Panc1 (cell line): Measurements from ENCODE around the gene SSR4. TPM values are rescaled to one million over a fixed set of nuclear protein-coding genes. Genes with fewer than 3 reads are reported as not detected.

Experiments
- ATAC-seq: fragments of 200-7000 bp; cut with Tn5 transposase; 2 replicates; pipeline ENCODE4 v1.9.1; 2020; ENCODE audit warnings: mild to moderate bottlenecking, moderate library complexity
- BruUV-seq: library from RNA; stranded (reverse); fragments of 400-500 nt; replicated peaks from 2 replicates; lab custom pipeline; 2021; lab: Mats Ljungman, UMichigan
- CTCF ChIA-PET: fragments of 300-600 bp; sonication (Branson Sonifier 250); formaldehyde crosslinking; loops from one replicate; lab custom pipeline; 2022; ENCODE audit warnings: antibody characterized with exemption; lab: Charles Lee
- POLR2A ChIA-PET: fragments of 300-600 bp; sonication (Branson Sonifier 250); formaldehyde crosslinking; loops from one replicate; lab custom pipeline; 2022; ENCODE audit warnings: antibody characterized with exemption; lab: Charles Lee
- DNase-seq: peaks from one replicate; pipeline ENCODE4 v3.0.0-alpha.2; 2010; ENCODE audit warnings: low read depth, low spot score
- H3K27ac ChIP-seq: 2 replicates; pipeline ENCODE4 v1.5.1; 2011; ENCODE audit warnings: mild to moderate bottlenecking, low read length, inconsistent platforms
- H3K27me3 ChIP-seq: fragments of 200-500 bp; sonication (Bioruptor generic); 2 replicates; pipeline ENCODE4 v1.6.0; 2014; ENCODE audit warnings: low read length, inconsistent platforms; ENCODE audit not compliant: control insufficient read depth, insufficient read depth
- H3K36me3 ChIP-seq: fragments of 200-500 bp; sonication (Bioruptor generic); 2 replicates; pipeline ENCODE4 v1.5.1; 2014; ENCODE audit warnings: inconsistent platforms, mild to moderate bottlenecking, low read length, moderate library complexity; ENCODE audit not compliant: control insufficient read depth, insufficient read depth
- H3K4me1 ChIP-seq: 2 replicates; pipeline ENCODE4 v1.5.1; 2011; ENCODE audit warnings: inconsistent platforms, mild to moderate bottlenecking, low read length, moderate library complexity; ENCODE audit not compliant: control insufficient read depth, insufficient read depth
- H3K4me3 ChIP-seq, 2 experiments: 2 replicates each; pipeline ENCODE4 v1.5.1; 2011 to 2012; ENCODE audit warnings: low read depth in 2 of 2, low read length in 2 of 2, mild to moderate bottlenecking in 2 of 2, inconsistent platforms in 1 of 2, moderate library complexity in 1 of 2
- H3K9me3 ChIP-seq: fragments of 200-500 bp; sonication (Bioruptor generic); 2 replicates; pipeline ENCODE4 v1.5.1; 2014; ENCODE audit warnings: low read depth, mild to moderate bottlenecking, inconsistent platforms, low read length, moderate library complexity; ENCODE audit not compliant: control insufficient read depth, insufficient read depth
- POLR2AphosphoS5 ChIP-seq: IDR thresholded peaks from 2 replicates; pipeline ENCODE4 v1.6.1; 2012; ENCODE audit warnings: mild to moderate bottlenecking, low read depth, low read length, moderate library complexity
- SIN3A ChIP-seq: IDR thresholded peaks from 2 replicates; pipeline ENCODE4 v1.6.1; 2012; ENCODE audit warnings: low read depth, mild to moderate bottlenecking, low read length, moderate library complexity, borderline replicate concordance; ENCODE audit not compliant: insufficient read depth
- TCF7L2 ChIP-seq: IDR thresholded peaks from 2 replicates; pipeline ENCODE4 v1.6.1; 2011; ENCODE audit warnings: mild to moderate bottlenecking, low read depth, low read length, inconsistent platforms
- in situ Hi-C: cut with HindIII; loops from 2 replicates; pipeline ENCODE4 v1.10.0; 2016; ENCODE audit warnings: low sequenced_read_pairs, low pct_unique_long_range_greater_than_20kb
- intact Hi-C: fragments of 100-400 bp; cut with micrococcal nuclease; formaldehyde crosslinking; loops from one replicate; pipeline ENCODE4 v1.10.0; 2022; ENCODE audit not compliant: unreplicated experiment
- total RNA-seq: library from RNA; stranded (reverse); gene quantifications from one replicate; pipeline ENCODE4 v1.2.1, GENCODE V29; 2021; ENCODE audit not compliant: unreplicated experiment
- TF ChIP-seq, protein P1 (sequence below), 2 experiments: IDR thresholded peaks; 2 replicates each; pipeline ENCODE4 v1.6.1; 2011 to 2012; ENCODE audit warnings: low read depth in 2 of 2, control low read depth in 1 of 2, low read length in 1 of 2, mild to moderate bottlenecking in 1 of 2, moderate library complexity in 1 of 2; ENCODE audit not compliant: insufficient read depth in 1 of 2
- TF ChIP-seq, protein P2 (sequence below): fragments of 450-650 bp; IDR thresholded peaks from 2 replicates; pipeline ENCODE4 v1.5.1; 2017; ENCODE audit warnings: mild to moderate bottlenecking

Gene SSR4
- total RNA-seq, 1 experiment from 2014 or later: 504 TPM

DNA sequence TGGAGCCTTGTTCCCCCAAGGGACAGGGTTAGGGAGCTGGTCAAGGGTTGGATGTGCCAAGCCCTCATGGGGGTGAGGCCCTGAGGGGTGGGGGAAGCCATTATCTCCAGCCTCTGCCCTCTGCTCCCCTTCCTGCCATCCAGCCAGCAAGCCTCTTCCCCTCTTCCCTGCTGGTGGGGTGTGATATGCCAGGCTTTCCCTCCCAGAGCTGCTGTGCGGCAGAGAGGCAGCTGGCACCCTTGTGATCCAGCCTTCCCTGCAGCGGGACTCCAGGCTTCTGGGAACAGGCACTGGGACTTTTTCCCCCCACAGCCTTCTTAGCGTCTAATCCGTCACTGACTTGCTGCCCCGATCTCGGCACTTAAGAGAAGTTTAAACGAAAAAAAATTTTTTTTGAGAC, 6.3 kb downstream of the SSR4 start:
- DNase-seq (no peak), ATAC-seq (peak; percentile 32)
- in situ Hi-C loops (no loop called here), intact Hi-C loops (loop anchor here (10.0 kb wide), 1 partner anchor 84 kb away; the partner anchor contains the start of gene L1CAM)
- BruUV-seq: no TSS peak
- TF ChIP-seq POLR2AphosphoS5 (0 out of 2 replicates have a peak, but pooled peaks have one; percentile 22), SIN3A (no peak)
- TF ChIP-seq, protein P1, sequence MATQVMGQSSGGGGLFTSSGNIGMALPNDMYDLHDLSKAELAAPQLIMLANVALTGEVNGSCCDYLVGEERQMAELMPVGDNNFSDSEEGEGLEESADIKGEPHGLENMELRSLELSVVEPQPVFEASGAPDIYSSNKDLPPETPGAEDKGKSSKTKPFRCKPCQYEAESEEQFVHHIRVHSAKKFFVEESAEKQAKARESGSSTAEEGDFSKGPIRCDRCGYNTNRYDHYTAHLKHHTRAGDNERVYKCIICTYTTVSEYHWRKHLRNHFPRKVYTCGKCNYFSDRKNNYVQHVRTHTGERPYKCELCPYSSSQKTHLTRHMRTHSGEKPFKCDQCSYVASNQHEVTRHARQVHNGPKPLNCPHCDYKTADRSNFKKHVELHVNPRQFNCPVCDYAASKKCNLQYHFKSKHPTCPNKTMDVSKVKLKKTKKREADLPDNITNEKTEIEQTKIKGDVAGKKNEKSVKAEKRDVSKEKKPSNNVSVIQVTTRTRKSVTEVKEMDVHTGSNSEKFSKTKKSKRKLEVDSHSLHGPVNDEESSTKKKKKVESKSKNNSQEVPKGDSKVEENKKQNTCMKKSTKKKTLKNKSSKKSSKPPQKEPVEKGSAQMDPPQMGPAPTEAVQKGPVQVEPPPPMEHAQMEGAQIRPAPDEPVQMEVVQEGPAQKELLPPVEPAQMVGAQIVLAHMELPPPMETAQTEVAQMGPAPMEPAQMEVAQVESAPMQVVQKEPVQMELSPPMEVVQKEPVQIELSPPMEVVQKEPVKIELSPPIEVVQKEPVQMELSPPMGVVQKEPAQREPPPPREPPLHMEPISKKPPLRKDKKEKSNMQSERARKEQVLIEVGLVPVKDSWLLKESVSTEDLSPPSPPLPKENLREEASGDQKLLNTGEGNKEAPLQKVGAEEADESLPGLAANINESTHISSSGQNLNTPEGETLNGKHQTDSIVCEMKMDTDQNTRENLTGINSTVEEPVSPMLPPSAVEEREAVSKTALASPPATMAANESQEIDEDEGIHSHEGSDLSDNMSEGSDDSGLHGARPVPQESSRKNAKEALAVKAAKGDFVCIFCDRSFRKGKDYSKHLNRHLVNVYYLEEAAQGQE (IDR thresholded peaks at IDR 0.05; ENCODE audit: insufficient read depth in 1 of 2, low read depth in 2 of 2, low read length in 1 of 2): no peak
- H3K9me3 ChIP-seq: no peaks in the 10 kb centered on the region
- ChIA-PET CTCF (no interaction called here), POLR2A (no interaction called here)
- no peak overlapping the region for H3K27ac ChIP-seq
- no peaks in the 10 kb centered on the region for H3K27me3 ChIP-seq
- no peak overlapping the region for H3K4me3 ChIP-seq
- H3K36me3 ChIP-seq: no peaks in the 10 kb centered on the region
- peaks cover 5% of the 10 kb centered on the region for H3K4me1 ChIP-seq

DNA sequence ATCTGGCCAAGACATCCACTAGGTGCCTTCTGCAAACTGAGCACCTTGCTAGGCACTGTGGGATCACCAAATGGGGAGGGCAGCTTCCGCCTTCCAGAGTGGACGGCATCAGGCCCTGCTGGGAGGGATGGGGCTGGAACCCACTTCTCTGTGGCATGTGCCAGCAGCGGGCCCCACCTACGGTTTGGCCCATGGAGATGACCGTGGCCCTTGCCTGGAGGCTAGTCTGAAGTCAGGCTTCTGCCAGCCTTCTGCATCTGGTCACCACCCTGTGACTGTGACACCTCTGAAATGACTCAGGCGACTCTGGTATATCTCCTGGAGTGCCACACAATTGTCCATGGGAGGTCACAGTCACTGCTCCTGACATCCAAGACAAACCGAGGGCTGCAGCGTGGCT, 7.2 kb downstream of the SSR4 start:
- 0 out of 2 replicates have a peak, but pooled peaks have one; percentile 28 for ATAC-seq
- POLR2A ChIA-PET: interaction anchor here (0.6 kb wide), 1 partner anchor 30 kb away, joined by 3 read pairs; no protein-coding TSS in a partner anchor
- no peak for DNase-seq

More for the DNA sequence above, 7.2 kb downstream of the SSR4 start:
- Histone ChIP-seq H3K36me3 (no peaks in the 10 kb centered on the region), H3K4me3 (no peak overlapping the region), H3K27ac (no peak overlapping the region), H3K9me3 (no peaks in the 10 kb centered on the region), H3K27me3 (no peaks in the 10 kb centered on the region), H3K4me1 (no peaks in the 10 kb centered on the region)
- intact Hi-C loops (loop anchor here (10.0 kb wide), 1 partner anchor 83 kb away; the partner anchor contains the start of gene L1CAM), in situ Hi-C loops (no loop called here)
- CTCF ChIA-PET: no interaction called here
- no TSS peak for BruUV-seq
- TF ChIP-seq, protein P1 (IDR thresholded peaks at IDR 0.05; ENCODE audit: insufficient read depth in 1 of 2, low read depth in 2 of 2, low read length in 1 of 2): no peak
- TF ChIP-seq SIN3A: no peak
- TF ChIP-seq POLR2AphosphoS5: no peak
- TF ChIP-seq, protein P2, sequence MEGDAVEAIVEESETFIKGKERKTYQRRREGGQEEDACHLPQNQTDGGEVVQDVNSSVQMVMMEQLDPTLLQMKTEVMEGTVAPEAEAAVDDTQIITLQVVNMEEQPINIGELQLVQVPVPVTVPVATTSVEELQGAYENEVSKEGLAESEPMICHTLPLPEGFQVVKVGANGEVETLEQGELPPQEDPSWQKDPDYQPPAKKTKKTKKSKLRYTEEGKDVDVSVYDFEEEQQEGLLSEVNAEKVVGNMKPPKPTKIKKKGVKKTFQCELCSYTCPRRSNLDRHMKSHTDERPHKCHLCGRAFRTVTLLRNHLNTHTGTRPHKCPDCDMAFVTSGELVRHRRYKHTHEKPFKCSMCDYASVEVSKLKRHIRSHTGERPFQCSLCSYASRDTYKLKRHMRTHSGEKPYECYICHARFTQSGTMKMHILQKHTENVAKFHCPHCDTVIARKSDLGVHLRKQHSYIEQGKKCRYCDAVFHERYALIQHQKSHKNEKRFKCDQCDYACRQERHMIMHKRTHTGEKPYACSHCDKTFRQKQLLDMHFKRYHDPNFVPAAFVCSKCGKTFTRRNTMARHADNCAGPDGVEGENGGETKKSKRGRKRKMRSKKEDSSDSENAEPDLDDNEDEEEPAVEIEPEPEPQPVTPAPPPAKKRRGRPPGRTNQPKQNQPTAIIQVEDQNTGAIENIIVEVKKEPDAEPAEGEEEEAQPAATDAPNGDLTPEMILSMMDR: no peak
- no peak for TF ChIP-seq TCF7L2
